Activated CD4-positive, CD25-positive, alpha-beta regulatory T cell treated with anti-CD3 and anti-CD28 coated beads, Interleukin-2, amount 50 U/mL, for 72 hours (primary cell): ENCODE data around the gene EEF2K.
"Not testable (repeated sequence)": the region's sequence is repeated elsewhere in the genome, so short reads cannot be mapped to it uniquely, and the experiment has no call there.

Experiments used
- DNase-seq: peaks from one replicate; pipeline ENCODE4 v3.0.0; 2021

Gene EEF2K

GRCh38 chr16:22190081-22190775 is 15.8 kb upstream of the EEF2K start:
- peak; percentile 97 for DNase-seq

GRCh38 chr16:22190776-22191531 is 15.1 kb upstream of the EEF2K start:
- peak; percentile 99 for DNase-seq

- DNase-seq, result no peak
Observed at GRCh38 chr16:22191532-22192260, 14.4 kb upstream of the EEF2K start.

- DNase-seq, result peak; percentile 77
Observed at GRCh38 chr16:22192261-22193062, 13.6 kb upstream of the EEF2K start.

- DNase-seq, result no peak
Observed at GRCh38 chr16:22193063-22193411, 13.0 kb upstream of the EEF2K start.

- no peak for DNase-seq
Observed at GRCh38 chr16:22194707-22195444, 11.2 kb upstream of the EEF2K start.

- DNase-seq, result no peak
Observed at GRCh38 chr16:22195445-22195694, 10.7 kb upstream of the EEF2K start.

- DNase-seq, result peak; percentile 98
Observed at GRCh38 chr16:22195695-22196558, 10.2 kb upstream of the EEF2K start.

GRCh38 chr16:22196559-22197168 is 9.4 kb upstream of the EEF2K start:
- DNase-seq, result not testable (repeated sequence)

- DNase-seq, result no peak
Observed at GRCh38 chr16:22198547-22199293, 7.4 kb upstream of the EEF2K start.

GRCh38 chr16:22202261-22202637 is 3.8 kb upstream of the EEF2K start:
- DNase-seq, result no peak

- DNase-seq, result no peak
Observed at GRCh38 chr16:22203091-22203490, 3.0 kb upstream of the EEF2K start.

- no peak for DNase-seq
Observed at GRCh38 chr16:22204091-22204655, 1.9 kb upstream of the EEF2K start.

GRCh38 chr16:22205577-22206012 is 483 bp upstream of the EEF2K start:
- no peak for DNase-seq

GRCh38 chr16:22206842-22207714 is 1.0 kb downstream of the EEF2K start:
- peak; percentile 70 for DNase-seq

- no peak for DNase-seq
Observed at GRCh38 chr16:22207715-22208360, 1.8 kb downstream of the EEF2K start.

- DNase-seq, result no peak
Observed at GRCh38 chr16:22210285-22210684, 4.2 kb downstream of the EEF2K start.

- DNase-seq, result no peak
Observed at GRCh38 chr16:22210854-22211253, 4.8 kb downstream of the EEF2K start.
